Suprapubic skin (tissue), 4 donors: ENCODE data around the gene PHLDA1. TPM values are rescaled to one million over a fixed set of nuclear protein-coding genes. Genes with fewer than 3 reads are reported as not detected.

Source experiments
- DNase-seq, 2 donors: peaks; one replicate each; pipeline ENCODE4 v3.0.0-alpha.2; 2019; ENCODE audit warnings: low spot score in 2 of 2
- H3K27ac ChIP-seq: fragments of 200-600 bp; sonication (generic); one replicate; pipeline ENCODE4 v1.5.1; 2019
- H3K27me3 ChIP-seq: fragments of 200-600 bp; sonication (generic); one replicate; pipeline ENCODE4 v1.5.1; 2019
- H3K36me3 ChIP-seq: fragments of 200-600 bp; sonication (generic); one replicate; pipeline ENCODE4 v1.5.1; 2019
- H3K4me1 ChIP-seq: fragments of 200-600 bp; sonication (generic); one replicate; pipeline ENCODE4 v1.5.1; 2019
- H3K4me3 ChIP-seq: fragments of 200-600 bp; sonication (generic); one replicate; pipeline ENCODE4 v1.5.1; 2019; ENCODE audit warnings: mild to moderate bottlenecking
- H3K9me3 ChIP-seq: fragments of 200-600 bp; sonication (generic); one replicate; pipeline ENCODE4 v1.5.1; 2019
- EP300 ChIP-seq: sonication (generic); formaldehyde crosslinking; IDR thresholded peaks from one replicate; pipeline ENCODE4 v1.6.1; 2017; ENCODE audit warnings: antibody characterized with exemption
- POLR2A ChIP-seq, 2 donors: fragments of 450-650 bp; IDR thresholded peaks; one replicate each; pipeline ENCODE4 v1.6.1; 2017; ENCODE audit warnings: antibody characterized with exemption in 2 of 2, mild to moderate bottlenecking in 2 of 2, moderate library complexity in 2 of 2
- POLR2AphosphoS5 ChIP-seq, 3 donors: sonication (generic); formaldehyde crosslinking; IDR thresholded peaks; one replicate each; pipeline ENCODE4 v1.6.1; 2017; ENCODE audit warnings: antibody characterized with exemption in 3 of 3
- WGBS: methylation state at CpG from one replicate; pipeline ENCODE4 v1.1.5; 2018; 5-methylcytosine and 5-hydroxymethylcytosine counted together
- total RNA-seq, 4 donors: library from RNA; depleted of rRNA; stranded (reverse); fragments of >200 nt; gene quantifications; one replicate each; pipeline ENCODE4 v1.1.0, GENCODE V29; 2016
- TF ChIP-seq, protein P1 (sequence below), 2 donors: fragments of 200-600 bp in 1 of 2; fragments of 450-650 bp in 1 of 2; sonication (generic) in 1 of 2; IDR thresholded peaks; one replicate each; pipeline ENCODE4 v1.5.1; 2016 to 2019; ENCODE audit warnings: antibody characterized with exemption in 2 of 2, mild to moderate bottlenecking in 1 of 2, moderate library complexity in 1 of 2

The PHLDA1 gene
- total RNA-seq, 4 donors from 2014 or later, result 16.4 to 31.2 (median 23.3) TPM

DNA sequence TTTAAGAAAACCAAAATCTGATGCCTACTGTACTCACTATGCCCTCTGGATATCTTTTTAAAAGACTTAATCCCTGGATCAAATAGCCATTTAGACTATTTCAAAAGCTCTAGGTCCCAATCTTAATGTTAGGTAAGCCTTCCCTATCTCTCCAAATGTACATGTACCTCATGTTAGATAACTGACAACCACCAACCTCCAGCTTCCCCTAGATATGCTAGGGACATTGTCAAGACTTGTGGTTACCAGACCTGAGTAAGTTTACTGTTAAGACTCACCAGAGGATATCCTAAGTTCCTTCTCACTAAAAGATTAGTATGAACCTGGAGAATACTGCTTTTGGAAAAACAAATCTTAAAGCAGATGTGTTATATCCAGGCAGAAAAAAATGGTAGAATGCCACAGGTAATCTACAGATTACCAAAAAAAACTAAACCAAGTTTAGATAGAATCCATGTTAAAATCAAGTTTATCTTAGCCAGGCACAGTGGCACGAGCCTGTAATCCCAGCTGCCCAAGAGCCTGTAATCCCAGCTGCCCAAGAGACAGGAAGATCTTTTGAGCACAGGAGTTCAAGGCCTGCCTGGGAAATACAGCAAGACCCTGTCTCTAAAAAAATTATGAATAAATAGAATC lies 43.2 kb upstream of the PHLDA1 start:
- no peak for DNase-seq
- peaks cover 8% of the 10 kb centered on the region for H3K36me3 ChIP-seq
- no peaks in the 10 kb centered on the region for H3K27me3 ChIP-seq
- TF ChIP-seq EP300 (no peak), POLR2A (IDR thresholded peaks at IDR 0.05) (no peak), POLR2AphosphoS5 (IDR thresholded peaks at IDR 0.05) (no peak)
- TF ChIP-seq, protein P1, sequence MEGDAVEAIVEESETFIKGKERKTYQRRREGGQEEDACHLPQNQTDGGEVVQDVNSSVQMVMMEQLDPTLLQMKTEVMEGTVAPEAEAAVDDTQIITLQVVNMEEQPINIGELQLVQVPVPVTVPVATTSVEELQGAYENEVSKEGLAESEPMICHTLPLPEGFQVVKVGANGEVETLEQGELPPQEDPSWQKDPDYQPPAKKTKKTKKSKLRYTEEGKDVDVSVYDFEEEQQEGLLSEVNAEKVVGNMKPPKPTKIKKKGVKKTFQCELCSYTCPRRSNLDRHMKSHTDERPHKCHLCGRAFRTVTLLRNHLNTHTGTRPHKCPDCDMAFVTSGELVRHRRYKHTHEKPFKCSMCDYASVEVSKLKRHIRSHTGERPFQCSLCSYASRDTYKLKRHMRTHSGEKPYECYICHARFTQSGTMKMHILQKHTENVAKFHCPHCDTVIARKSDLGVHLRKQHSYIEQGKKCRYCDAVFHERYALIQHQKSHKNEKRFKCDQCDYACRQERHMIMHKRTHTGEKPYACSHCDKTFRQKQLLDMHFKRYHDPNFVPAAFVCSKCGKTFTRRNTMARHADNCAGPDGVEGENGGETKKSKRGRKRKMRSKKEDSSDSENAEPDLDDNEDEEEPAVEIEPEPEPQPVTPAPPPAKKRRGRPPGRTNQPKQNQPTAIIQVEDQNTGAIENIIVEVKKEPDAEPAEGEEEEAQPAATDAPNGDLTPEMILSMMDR (IDR thresholded peaks at IDR 0.05), result no peak
- H3K27ac ChIP-seq, result no peak overlapping the region
- peaks cover 8% of the 10 kb centered on the region for H3K9me3 ChIP-seq
- peaks cover 3% of the 10 kb centered on the region for H3K4me1 ChIP-seq
- WGBS, result 85% methylated on average over 1 of the region's 1 CpG
- no peak overlapping the region for H3K4me3 ChIP-seq

DNA sequence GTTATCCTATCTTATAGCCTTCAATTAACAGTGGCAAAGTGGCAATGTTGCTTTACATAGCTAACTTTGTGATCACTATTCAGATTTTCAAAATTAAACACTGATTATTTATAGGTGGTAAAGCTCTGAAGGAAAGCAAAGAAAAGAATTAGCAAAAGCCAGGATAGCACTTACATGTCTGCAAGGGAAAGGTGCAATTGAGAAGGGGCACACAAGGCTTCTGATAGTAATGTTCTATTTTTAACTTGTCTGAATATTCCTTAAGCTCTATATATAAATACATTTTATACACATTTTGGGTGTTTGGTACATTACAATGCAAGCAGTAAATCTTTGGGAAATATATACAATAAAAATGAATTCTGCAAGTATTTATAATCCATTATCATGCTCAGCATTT lies 42.0 kb upstream of the PHLDA1 start:
- H3K4me1 ChIP-seq, result peaks cover 3% of the 10 kb centered on the region
- peaks cover 2% of the 10 kb centered on the region for H3K9me3 ChIP-seq
- no peaks in the 10 kb centered on the region for H3K27me3 ChIP-seq

DNA sequence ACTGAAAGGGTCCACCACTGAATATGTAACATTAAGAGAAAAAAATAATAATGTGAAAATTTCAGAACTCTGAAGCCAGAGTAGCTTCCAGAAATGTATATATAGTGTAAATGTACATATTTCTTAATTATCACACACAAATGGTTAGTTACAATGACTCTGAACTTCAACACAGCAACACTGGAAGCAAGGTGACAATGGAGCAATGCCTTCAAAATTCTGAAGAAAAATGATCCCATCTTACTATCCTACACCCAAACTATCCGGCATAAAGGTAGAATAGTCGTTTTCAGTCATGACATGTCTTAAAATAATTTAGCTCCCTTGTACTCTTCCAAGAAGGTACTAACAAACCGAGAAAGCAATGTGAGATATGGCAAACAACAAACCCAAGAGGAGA lies 41.0 kb upstream of the PHLDA1 start:
- TF ChIP-seq EP300 (no peak), POLR2A (IDR thresholded peaks at IDR 0.05) (no peak), POLR2AphosphoS5 (IDR thresholded peaks at IDR 0.05) (no peak)
- TF ChIP-seq, protein P1 (IDR thresholded peaks at IDR 0.05), result no peak
- no peak for DNase-seq
- Histone ChIP-seq H3K27ac (no peak overlapping the region), H3K9me3 (no peaks in the 10 kb centered on the region), H3K36me3 (peaks cover 8% of the 10 kb centered on the region), H3K4me3 (no peak overlapping the region), H3K4me1 (peaks cover 3% of the 10 kb centered on the region), H3K27me3 (no peaks in the 10 kb centered on the region)
- 94% methylated on average over 3 of the region's 3 CpGs for WGBS

More for the DNA sequence above, 42.0 kb upstream of the PHLDA1 start:
- H3K4me3 ChIP-seq, result no peak overlapping the region
- no peak overlapping the region for H3K27ac ChIP-seq
- no peak for DNase-seq
- peaks cover 8% of the 10 kb centered on the region for H3K36me3 ChIP-seq
- TF ChIP-seq, protein P1 (IDR thresholded peaks at IDR 0.05), result no peak
- TF ChIP-seq EP300 (no peak), POLR2A (IDR thresholded peaks at IDR 0.05) (no peak), POLR2AphosphoS5 (IDR thresholded peaks at IDR 0.05) (no peak)

DNA sequence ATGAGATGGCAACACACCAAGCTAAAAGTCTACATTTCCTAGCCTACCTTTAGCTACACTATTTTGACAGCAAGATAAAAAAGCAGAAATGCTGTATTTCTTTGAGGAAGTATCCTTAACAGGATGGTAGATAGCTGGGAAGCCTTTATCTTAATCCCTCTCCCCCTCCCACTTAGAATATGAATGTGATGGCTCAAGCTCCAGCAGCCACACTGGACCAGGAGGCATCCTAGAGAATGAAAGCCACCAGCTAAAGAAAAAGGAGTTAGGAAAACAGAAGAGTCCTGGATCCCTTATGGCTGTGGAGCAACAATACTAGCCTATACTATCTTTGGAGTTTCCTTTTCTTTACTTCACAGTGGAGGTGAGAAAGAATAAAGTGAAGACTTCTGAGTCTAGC lies 37.8 kb upstream of the PHLDA1 start:
- Histone ChIP-seq H3K36me3 (peaks cover 25% of the 10 kb centered on the region), H3K9me3 (no peaks in the 10 kb centered on the region), H3K27me3 (no peaks in the 10 kb centered on the region), H3K4me1 (no peaks in the 10 kb centered on the region), H3K4me3 (no peak overlapping the region), H3K27ac (no peak overlapping the region)
- no peak for DNase-seq
- TF ChIP-seq POLR2A (IDR thresholded peaks at IDR 0.05) (no peak), POLR2AphosphoS5 (IDR thresholded peaks at IDR 0.05) (no peak), EP300 (no peak)
- TF ChIP-seq, protein P1 (IDR thresholded peaks at IDR 0.05), result no peak

DNA sequence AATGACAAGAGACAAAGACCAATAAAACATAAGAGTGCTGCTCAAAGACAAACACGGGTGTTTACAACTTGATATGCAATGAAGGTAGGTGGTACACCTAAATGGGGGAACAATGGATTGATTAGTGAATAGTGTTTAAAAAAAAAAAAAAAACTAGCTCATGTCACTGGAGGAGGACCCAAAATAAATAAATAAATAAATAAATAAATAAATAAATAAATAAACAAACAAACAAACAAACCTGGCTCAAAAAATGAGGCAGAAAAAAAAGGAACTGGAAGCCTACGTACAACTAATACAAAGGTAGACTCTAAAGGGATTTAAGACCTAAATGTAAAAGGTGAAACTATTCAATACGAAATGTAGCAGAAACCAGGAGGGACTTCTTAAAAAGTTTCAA lies 34.3 kb upstream of the PHLDA1 start:
- no peak overlapping the region for H3K4me3 ChIP-seq
- TF ChIP-seq POLR2A (IDR thresholded peaks at IDR 0.05) (no peak), EP300 (no peak), POLR2AphosphoS5 (IDR thresholded peaks at IDR 0.05) (no peak)
- TF ChIP-seq, protein P1 (IDR thresholded peaks at IDR 0.05), result no peak
- peaks cover 39% of the 10 kb centered on the region for H3K36me3 ChIP-seq
- H3K9me3 ChIP-seq, result no peaks in the 10 kb centered on the region
- no peak for DNase-seq
- no peak overlapping the region for H3K27ac ChIP-seq
- no peaks in the 10 kb centered on the region for H3K27me3 ChIP-seq
- WGBS, result 96% methylated on average over 3 of the region's 3 CpGs
- no peaks in the 10 kb centered on the region for H3K4me1 ChIP-seq
